Sigmoid colon (tissue), 7 donors: ENCODE data around the gene CXCR2. TPM values are rescaled to one million over a fixed set of nuclear protein-coding genes. Genes with fewer than 3 reads are reported as not detected.
"Not testable (repeated sequence)": the region's sequence is repeated elsewhere in the genome, so short reads cannot be mapped to it uniquely, and the experiment has no call there.

ENCODE experiments used
- DNase-seq: peaks from one replicate; pipeline ENCODE4 v3.0.0-alpha.2; 2019
- H3K27ac ChIP-seq, 4 donors: fragments of 200-600 bp; sonication (generic); one replicate each; pipeline ENCODE4 v1.5.1; 2016 to 2019; ENCODE audit warnings: mild to moderate bottlenecking in 1 of 4
- H3K27me3 ChIP-seq, 3 donors: fragments of 200-600 bp; sonication (generic); one replicate each; pipeline ENCODE4 v1.5.1; 2019; ENCODE audit warnings: mild to moderate bottlenecking in 1 of 3
- H3K36me3 ChIP-seq, 4 donors: fragments of 200-600 bp; sonication (generic); one replicate each; pipeline ENCODE4 v1.5.1; 2016 to 2019
- H3K4me1 ChIP-seq, 4 donors: fragments of 200-600 bp; sonication (generic); one replicate each; pipeline ENCODE4 v1.5.1; 2017 to 2019
- H3K4me3 ChIP-seq, 4 donors: fragments of 200-600 bp; sonication (generic); one replicate each; pipeline ENCODE4 v1.5.1; 2017 to 2019; ENCODE audit warnings: mild to moderate bottlenecking in 2 of 4, moderate library complexity in 1 of 4
- H3K9me3 ChIP-seq, 4 donors: fragments of 200-600 bp in 3 of 4; sonication (generic) in 3 of 4; one replicate each; pipeline versions ENCODE4 v1.5.1 to v1.6.1; 2013 to 2019
- CTCF ChIP-seq, 4 experiments: fragments of 450-650 bp in 3 of 4; fragments of 200-600 bp in 1 of 4; IDR thresholded peaks; one replicate each; pipeline ENCODE4 v1.5.1; 2016 to 2019; ENCODE audit warnings: antibody characterized with exemption in 4 of 4, mild to moderate bottlenecking in 3 of 4, moderate library complexity in 2 of 4
- EP300 ChIP-seq, 4 donors: sonication (generic); formaldehyde crosslinking; IDR thresholded peaks; one replicate each; pipeline ENCODE4 v1.6.1; 2017; ENCODE audit warnings: antibody characterized with exemption in 4 of 4
- POLR2A ChIP-seq, 2 donors: fragments of 450-650 bp; IDR thresholded peaks; one replicate each; pipeline ENCODE4 v1.6.1; 2016; ENCODE audit warnings: antibody characterized with exemption in 2 of 2, mild to moderate bottlenecking in 2 of 2, moderate library complexity in 2 of 2
- POLR2AphosphoS5 ChIP-seq, 4 donors: sonication (generic); formaldehyde crosslinking; IDR thresholded peaks; one replicate each; pipeline ENCODE4 v1.6.1; 2017; ENCODE audit warnings: antibody characterized with exemption in 4 of 4
- WGBS, 2 donors: extraction: QIAGEN DNeasy Blood & Tissue Kit; methylation state at CpG; one replicate each; pipeline ENCODE4 v1.1.7; 2013; 5-methylcytosine and 5-hydroxymethylcytosine counted together
- intact Hi-C: fragments of 100-400 bp; cut with DNase I; formaldehyde crosslinking; loops from one replicate; pipeline ENCODE4 v1.15.1; 2023
- polyA plus RNA-seq, 3 donors: library from polyadenylated mRNA; stranded (reverse); fragments of 200-250 nt; gene quantifications; one replicate each; pipeline ENCODE4 v1.2.3, GENCODE V29; 2013
- total RNA-seq, 4 donors: library from RNA; depleted of rRNA; stranded (reverse); fragments of >200 nt; gene quantifications; one replicate each; pipeline ENCODE4 v1.1.0, GENCODE V29; 2016
- donor health status: healthy with polysubstance abuse.
- donor health status: Bipolar disorder and iron deficiency.
- donor health status: healthy.

Gene CXCR2
- total and polyA plus RNA-seq, 7 donors = 0.12 to 0.60 (median 0.46) TPM; not detected in 4

GRCh38 chr2:218168635-218169462 lies 43.0 kb downstream of the CXCR2 start:
- Histone ChIP-seq H3K27me3 (no peaks in the 10 kb centered on the region), H3K36me3 (no peaks in the 10 kb centered on the region), H3K27ac (no peak overlapping the region), H3K4me1 (peaks cover 0 to 10% (median 0%) of the 10 kb centered on the region in 4 donors), H3K4me3 (no peak overlapping the region), H3K9me3 (no peaks in the 10 kb centered on the region)
- intact Hi-C loops = no loop called here
- TF ChIP-seq POLR2A (IDR thresholded peaks at IDR 0.05) = no peak
- peak; percentile 26 to 63 (median 34) for TF ChIP-seq CTCF (IDR thresholded peaks at IDR 0.05)
- WGBS, 2 donors = 49 to 58% methylated on average over 9 of the region's 9 CpGs
- peak; percentile 75 for DNase-seq

GRCh38 chr2:218169757-218170546 lies 44.1 kb downstream of the CXCR2 start:
- no peak for DNase-seq
- Histone ChIP-seq H3K36me3 (no peaks in the 10 kb centered on the region), H3K4me1 (peaks cover 0 to 10% (median 0%) of the 10 kb centered on the region in 4 donors), H3K9me3 (no peaks in the 10 kb centered on the region), H3K27me3 (no peaks in the 10 kb centered on the region), H3K4me3 (no peak overlapping the region), H3K27ac (no peak overlapping the region)
- TF ChIP-seq POLR2AphosphoS5 (IDR thresholded peaks at IDR 0.05) = no peak
- no peak for TF ChIP-seq EP300 (IDR thresholded peaks at IDR 0.05)
- no peak for TF ChIP-seq CTCF (IDR thresholded peaks at IDR 0.05)
- TF ChIP-seq POLR2A (IDR thresholded peaks at IDR 0.05) = no peak
- 56 to 78% methylated on average over 5 of the region's 5 CpGs for WGBS, 2 donors
- intact Hi-C loops = no loop called here

GRCh38 chr2:218171744-218172143 lies 45.9 kb downstream of the CXCR2 start:
- H3K9me3 ChIP-seq, H3K4me1 ChIP-seq, intact Hi-C loops, H3K27ac ChIP-seq, H3K27me3 ChIP-seq, H3K4me3 ChIP-seq, H3K36me3 ChIP-seq, DNase-seq: not testable (repeated sequence)
- WGBS, 2 donors = 85 to 86% methylated on average over 3 of the region's 3 CpGs

GRCh38 chr2:218172845-218173244 lies 47.0 kb downstream of the CXCR2 start:
- 84 to 87% methylated on average over 2 of the region's 2 CpGs for WGBS, 2 donors
- no peak for DNase-seq

More at GRCh38 chr2:218172845-218173244, 47.0 kb downstream of the CXCR2 start:
- H3K36me3 ChIP-seq = no peaks in the 10 kb centered on the region
- H3K27me3 ChIP-seq = no peaks in the 10 kb centered on the region
- TF ChIP-seq CTCF (IDR thresholded peaks at IDR 0.05) (no peak), POLR2A (IDR thresholded peaks at IDR 0.05) (no peak), POLR2AphosphoS5 (IDR thresholded peaks at IDR 0.05) (no peak), EP300 (IDR thresholded peaks at IDR 0.05) (no peak)
- H3K4me1 ChIP-seq = peaks cover 0 to 10% (median 0%) of the 10 kb centered on the region in 4 donors
- H3K4me3 ChIP-seq = no peak overlapping the region
- H3K9me3 ChIP-seq = no peaks in the 10 kb centered on the region
- intact Hi-C loops = no loop called here
- H3K27ac ChIP-seq = no peak overlapping the region
